ENCODE data around the gene ZNF560.
"Not testable (repeated sequence)": the region's sequence is repeated elsewhere in the genome, so short reads cannot be mapped to it uniquely, and the experiment has no call there.

The ZNF560 gene

DNA sequence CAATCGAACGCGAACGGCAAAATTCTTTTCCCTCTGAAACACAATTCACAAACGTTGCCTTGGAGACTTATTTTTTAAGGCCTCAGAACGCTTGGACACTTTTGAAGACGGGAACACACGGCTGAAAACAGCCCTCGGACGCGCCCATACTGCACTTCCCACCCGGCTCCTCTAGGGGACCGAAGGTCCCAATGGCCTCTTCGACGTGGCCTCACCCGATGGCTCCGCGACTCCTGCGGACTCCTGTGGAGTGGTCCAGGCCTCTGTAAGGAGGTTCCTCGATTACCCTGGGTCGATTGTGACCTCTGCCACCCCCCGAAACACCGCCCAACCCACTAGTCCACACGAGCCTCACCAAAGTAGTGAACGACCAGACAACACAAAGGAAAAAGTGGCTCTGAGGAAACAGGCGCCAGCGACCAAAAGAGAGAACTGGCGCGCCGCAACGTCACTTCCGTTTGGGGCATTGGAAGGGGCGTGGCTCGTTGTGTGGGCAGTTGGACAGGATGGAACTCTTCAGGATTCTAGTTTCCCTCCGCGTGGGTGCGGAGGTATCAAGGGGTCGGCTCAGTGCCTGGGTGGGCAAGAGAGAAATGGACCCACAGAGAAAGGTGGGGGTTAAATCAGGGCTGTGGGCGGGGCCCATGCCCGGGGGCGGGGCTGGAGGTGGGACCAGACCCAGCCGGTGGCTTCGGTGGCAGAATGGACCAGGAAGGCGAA is at the start of gene ZNF560:
Gene ZNF560, minus strand, starts transcription at position 434 of the 720 bp plus-strand sequence. CDS start 23,303 bp downstream, outside the sequence.
- no peak for DNase-seq

DNA sequence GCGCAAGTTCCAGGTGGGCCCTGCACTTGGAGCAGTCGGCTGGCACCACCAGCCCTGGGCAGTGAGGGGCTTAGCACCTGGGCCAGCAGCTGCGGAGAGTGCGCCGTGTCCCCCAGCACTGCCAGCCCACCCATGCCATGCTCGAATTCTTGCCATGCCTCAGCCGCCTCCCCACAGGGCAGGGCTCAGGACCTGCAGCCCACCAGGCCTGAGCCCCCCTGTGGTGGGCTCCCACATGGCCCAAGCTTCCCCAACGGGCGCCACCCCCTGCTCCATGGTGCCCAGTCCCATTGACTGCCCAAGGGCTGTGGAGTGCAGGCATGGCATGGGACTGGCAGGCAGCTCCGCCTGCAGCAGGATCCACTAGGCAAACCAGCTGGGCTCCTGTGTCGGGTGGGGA is 49.5 kb upstream of the ZNF560 start:
- no peak for DNase-seq

DNA sequence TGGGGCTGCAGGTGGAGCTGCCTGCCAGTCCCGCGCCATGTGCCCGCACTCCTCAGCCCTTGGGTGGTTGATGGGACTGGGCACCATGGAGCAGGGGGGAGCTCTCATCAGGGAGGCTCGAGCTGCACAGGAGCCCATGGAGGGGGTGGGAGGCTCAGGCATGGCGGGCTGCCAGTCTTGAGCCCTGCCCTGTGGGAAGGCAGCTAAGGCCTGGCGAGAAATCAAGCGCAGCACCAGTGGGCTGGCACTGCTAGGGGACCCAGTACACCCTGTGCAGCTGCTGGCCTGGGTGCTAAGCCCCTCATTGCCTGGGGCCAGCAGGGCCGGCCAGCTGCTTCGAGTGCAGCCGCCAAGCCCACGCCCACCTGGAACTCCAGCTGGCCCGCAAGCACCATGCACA is 42.9 kb upstream of the ZNF560 start:
- DNase-seq = not testable (repeated sequence)

DNA sequence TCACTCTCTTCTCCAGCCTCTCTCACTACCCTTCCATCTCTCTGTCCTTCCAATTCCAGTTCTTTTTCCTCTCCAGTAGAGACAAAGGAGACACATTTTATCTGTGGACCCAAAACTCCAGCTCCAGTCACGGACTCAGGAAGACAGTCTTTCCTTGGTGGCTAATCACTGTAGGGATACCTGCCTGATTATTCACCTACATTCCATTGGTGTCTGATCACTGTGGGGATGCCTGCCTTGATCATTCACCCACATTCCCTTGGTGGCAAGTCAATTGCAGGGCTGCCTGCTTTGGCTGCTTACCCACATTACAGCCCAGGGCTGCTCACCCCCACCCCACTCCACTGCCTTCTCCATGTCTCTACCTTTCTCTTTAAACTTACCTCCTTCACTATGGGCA is 41.5 kb upstream of the ZNF560 start:
- DNase-seq = not testable (repeated sequence)

- not testable (repeated sequence) for DNase-seq
Measured at GRCh38 chr19:9539201-9539600, 40.8 kb upstream of the ZNF560 start.

DNA sequence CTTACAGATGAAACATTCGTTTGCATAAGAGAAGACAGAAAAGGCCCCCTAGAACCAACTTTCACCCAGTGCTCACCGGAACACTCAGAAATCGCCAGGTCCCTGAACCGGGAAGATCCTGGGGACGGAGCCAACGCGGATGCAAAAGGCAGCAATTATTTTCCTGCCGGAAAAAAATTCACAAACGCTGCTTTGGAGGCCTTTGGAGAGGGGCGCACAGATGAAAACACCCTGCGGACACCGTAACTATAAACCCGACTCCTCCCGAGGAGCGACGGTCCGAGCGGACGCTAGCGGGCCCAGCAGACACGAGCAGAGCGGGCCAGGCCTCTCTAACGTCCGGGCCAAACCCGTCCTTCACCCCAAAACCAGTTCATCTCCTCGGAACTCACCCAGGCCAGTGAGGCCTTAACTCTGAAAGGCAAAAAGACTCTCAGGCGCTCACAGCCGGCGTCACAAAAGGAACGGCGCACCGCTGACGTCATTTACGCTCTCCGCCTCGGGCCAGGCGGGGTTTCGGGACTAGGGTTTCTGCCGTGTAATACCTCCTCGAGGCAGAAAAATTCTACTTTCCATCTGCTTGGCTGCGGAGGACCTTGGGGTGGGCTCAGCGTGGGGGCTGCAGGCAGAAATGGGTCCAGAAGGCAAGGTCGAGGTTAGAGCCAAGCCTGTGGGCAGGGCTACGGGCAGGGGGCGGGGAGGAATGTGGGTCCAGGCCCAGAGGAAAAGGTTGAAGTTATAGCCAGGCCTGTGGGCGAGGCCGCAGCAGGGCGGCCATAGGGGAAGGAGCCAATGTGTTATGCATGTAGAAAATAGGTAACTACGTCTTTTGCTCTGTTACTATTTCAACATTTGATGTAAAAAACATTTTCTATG is 40.0 kb upstream of the ZNF560 start, which contains the start of gene ZNF426:
Gene ZNF426, minus strand, starts transcription at position 463 of the 876 bp plus-strand sequence. CDS start 2,413 bp downstream, outside the sequence.
- peak; percentile 74 for DNase-seq

DNA sequence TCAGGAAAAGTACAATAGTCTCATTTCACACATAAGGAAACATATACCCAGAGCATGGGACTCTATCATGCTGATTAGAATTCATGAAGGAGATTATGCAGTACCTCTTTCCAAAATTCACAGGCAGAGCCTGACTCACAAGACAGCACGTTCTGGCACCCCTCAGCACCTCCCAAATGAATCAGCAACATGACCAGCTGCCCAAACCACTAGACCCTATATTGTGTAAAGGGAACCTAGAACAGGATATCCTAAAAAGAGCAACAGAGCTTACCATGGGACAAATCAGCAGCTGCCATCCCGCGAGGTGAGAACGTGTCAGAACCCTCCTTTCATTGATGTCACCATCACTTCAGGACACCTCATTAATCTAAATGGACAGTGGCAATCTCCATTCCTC is 37.5 kb upstream of the ZNF560 start:
- no peak for DNase-seq

- no peak for DNase-seq
Measured at GRCh38 chr19:9531933-9532332, 33.5 kb upstream of the ZNF560 start.

- no peak for DNase-seq
Measured at GRCh38 chr19:9528757-9529336, 30.4 kb upstream of the ZNF560 start.

DNA sequence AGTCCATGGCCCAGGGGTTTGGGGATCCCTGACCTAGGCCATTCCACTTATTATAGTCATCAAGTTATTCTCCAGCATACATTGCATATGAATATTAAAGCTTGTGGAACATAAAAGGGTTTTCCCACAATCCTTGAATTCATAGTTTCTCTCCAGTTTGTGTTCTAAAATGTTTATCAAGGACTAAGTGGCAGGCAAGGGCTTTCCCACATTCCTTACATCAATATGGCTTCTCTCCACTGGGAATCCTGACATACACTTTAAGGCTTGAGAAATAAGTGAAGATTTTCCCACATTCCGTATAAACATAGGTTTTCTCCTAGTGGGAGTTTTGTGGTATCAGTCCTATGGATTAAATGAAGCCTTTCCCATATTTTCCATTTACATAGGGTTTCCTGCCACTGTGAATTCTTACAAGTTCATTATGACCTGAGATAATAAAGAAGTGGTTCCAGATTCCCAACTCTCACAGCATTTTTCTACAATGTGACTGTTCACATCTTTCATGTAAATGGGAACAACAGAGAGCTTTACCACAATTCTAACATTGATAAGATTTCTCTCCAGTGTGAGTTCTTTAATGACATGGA is 25.6 kb upstream of the ZNF560 start:
- DNase-seq = no peak

GRCh38 chr19:9507285-9507684 is 8.9 kb upstream of the ZNF560 start:
- no peak for DNase-seq

DNA sequence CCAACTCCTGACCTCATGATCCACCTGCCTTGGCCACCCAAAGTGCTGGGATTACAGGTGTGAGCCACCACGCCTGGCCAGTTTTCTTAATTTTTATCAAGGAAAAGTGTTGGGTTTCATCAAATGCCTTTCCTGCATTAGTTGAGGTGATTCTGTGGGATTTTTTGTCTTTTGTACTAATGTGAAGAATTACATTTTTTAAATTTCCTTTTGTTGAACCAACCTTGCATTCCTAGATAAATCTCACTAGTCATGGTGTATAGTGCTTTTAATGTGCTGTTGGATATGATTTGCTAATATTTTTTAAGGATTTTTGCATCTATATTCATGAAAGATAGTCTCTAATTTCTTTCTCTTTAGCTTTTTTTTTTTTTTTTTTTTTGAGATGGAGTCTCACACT is 2.4 kb upstream of the ZNF560 start:
- DNase-seq = no peak

DNA sequence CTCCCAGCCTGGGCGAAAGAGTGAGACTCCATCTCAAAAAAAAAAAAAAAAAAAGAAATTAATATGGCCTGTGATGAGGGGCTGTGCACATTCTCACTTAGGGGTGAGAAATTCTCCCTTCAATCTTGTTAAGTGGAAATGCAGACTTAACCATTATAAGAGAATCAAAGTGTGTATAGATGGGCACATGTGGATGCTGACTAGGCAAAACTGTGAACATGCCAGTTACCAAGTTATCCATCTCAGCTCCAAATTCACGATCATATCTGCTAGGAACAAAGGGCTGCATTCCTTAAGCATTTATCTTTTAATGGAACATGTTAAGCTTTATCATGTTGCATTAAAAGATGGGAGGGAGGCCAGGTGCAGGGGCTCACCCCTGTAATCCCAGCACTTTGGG is 4.3 kb downstream of the ZNF560 start:
- no peak for DNase-seq

DNA sequence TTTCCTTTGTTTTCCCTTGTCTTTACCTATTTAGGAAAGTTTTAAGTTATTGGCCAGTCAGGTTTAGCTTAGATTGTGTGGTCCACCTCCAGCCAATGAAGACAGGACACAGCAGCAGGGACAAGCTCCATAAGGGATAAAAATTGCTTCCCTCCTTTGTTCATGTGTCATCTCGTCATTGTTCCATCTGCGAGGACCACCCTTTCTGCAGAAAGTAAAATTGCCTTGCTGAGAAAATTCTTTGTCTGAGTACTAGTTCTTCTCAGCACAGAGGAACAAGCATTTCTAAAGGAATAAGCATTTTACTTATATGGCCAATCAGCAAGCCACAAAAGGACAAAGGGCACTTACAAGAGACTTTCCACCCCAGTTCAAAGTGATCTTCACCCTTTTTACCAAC is 11.4 kb downstream of the ZNF560 start:
- no peak for DNase-seq

- DNase-seq = no peak
Measured at GRCh38 chr19:9485140-9485539, 13.3 kb downstream of the ZNF560 start.

DNA sequence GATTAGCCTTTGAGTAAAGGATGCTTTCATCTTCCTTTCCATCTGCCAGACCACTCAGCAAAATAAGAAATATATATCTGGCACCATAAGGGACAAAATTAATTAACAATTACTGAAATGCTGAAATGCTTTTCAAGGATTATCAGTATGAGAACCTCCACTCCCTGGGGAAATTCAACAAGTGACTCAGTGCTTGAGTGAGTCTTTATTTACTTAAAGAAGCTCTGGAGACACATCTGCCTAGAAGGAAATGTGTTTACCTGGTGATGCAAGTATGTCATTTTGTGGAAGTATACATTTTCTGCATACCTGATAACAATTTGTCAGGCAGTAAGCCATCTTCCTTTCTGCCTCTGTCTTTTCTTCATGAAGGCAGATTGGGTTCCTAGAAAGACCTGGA is 23.4 kb downstream of the ZNF560 start:
- DNase-seq = no peak

DNA sequence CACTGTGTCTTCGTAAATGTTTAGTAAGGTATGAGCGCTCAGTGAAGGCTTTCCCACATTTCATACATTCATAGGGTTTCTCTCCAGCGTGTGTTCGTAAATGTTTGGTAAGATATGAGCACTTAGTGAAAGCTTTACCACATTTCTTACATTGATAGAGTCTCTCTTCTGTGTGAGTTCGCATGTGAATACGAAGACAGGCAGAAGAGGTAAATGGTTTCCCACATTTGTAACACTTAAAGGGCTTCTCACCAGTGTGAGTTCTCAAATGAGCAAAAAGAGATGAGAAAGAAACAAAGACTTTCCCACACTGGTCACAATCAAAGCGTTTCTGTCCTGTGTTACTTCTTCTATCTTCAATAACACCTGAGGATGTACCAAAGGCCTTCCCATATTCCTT is 31.3 kb downstream of the ZNF560 start:
- no peak for DNase-seq

DNA sequence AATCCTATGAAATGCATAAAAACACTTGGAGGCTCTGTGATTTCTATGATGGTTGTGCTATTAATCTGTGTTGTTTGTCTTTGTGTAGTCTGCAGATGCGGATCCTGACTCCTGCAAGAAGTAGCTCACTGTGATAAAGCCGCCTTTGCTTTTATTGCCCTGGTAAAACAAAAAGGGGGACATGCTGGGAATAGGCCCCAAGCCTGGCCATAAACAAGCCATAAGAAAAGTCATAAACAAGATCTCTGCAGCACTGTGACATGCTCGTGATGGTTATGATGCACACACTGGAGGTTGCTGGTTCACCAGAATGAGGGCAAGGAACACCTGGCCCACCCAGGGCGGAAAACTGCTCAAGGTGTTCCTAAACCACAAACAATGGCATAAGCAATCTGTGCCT is 36.5 kb downstream of the ZNF560 start:
- DNase-seq = no peak

- no peak for DNase-seq
Measured at GRCh38 chr19:9456018-9456689, 42.3 kb downstream of the ZNF560 start.

DNA sequence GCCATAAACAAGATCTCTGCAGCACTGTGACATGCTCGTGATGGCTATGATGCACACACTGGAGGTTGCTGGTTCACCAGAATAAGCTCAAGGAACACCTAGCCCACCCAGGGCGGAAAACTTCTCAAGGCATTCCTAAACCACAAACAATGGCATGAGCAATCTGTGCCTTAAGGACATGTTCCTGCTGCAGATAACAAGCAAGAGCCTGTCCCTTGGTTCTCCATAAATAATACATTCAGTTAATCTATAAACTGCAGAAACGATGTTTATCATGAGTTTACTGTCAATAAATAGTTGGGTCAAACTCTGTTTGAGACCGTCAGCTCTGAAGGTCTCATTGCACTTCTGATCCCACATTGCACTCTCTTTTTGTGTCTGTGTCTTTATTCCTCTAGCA is 44.5 kb downstream of the ZNF560 start:
- no peak for DNase-seq

GRCh38 chr19:9445037-9445436 is 53.4 kb downstream of the ZNF560 start:
- no peak for DNase-seq

DNA sequence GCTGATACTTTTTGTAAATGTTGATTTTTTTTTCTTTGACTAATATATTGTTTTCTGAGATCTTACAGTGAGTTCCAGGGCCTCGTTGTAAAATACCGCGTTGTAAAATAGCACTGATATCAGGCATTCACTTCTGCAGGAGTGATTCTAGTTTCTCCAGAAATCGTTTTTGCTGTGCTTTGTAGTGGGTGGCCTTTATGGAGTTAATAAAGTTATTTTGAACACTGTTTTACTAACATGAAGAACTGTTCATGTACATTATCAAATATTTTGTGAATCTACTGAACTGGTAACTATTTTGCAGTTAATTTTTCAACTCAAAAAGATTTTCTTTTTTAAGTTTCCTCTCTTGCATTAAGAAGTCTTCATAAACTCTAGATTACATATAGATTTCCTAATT is 62.1 kb downstream of the ZNF560 start:
- DNase-seq = no peak

Measured in NCI-H146 (cell line).